HG03460 (cell line): ENCODE measurements around the gene TTLL5.

ENCODE experiments used
- ATAC-seq: cut with Tn5 transposase; IDR thresholded peaks from one replicate; pipeline ENCODE4 v1.9.1; 2021; ENCODE audit not compliant: unreplicated experiment

Gene TTLL5, protein sequence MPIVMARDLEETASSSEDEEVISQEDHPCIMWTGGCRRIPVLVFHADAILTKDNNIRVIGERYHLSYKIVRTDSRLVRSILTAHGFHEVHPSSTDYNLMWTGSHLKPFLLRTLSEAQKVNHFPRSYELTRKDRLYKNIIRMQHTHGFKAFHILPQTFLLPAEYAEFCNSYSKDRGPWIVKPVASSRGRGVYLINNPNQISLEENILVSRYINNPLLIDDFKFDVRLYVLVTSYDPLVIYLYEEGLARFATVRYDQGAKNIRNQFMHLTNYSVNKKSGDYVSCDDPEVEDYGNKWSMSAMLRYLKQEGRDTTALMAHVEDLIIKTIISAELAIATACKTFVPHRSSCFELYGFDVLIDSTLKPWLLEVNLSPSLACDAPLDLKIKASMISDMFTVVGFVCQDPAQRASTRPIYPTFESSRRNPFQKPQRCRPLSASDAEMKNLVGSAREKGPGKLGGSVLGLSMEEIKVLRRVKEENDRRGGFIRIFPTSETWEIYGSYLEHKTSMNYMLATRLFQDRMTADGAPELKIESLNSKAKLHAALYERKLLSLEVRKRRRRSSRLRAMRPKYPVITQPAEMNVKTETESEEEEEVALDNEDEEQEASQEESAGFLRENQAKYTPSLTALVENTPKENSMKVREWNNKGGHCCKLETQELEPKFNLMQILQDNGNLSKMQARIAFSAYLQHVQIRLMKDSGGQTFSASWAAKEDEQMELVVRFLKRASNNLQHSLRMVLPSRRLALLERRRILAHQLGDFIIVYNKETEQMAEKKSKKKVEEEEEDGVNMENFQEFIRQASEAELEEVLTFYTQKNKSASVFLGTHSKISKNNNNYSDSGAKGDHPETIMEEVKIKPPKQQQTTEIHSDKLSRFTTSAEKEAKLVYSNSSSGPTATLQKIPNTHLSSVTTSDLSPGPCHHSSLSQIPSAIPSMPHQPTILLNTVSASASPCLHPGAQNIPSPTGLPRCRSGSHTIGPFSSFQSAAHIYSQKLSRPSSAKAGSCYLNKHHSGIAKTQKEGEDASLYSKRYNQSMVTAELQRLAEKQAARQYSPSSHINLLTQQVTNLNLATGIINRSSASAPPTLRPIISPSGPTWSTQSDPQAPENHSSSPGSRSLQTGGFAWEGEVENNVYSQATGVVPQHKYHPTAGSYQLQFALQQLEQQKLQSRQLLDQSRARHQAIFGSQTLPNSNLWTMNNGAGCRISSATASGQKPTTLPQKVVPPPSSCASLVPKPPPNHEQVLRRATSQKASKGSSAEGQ (N-terminal part only)

DNA sequence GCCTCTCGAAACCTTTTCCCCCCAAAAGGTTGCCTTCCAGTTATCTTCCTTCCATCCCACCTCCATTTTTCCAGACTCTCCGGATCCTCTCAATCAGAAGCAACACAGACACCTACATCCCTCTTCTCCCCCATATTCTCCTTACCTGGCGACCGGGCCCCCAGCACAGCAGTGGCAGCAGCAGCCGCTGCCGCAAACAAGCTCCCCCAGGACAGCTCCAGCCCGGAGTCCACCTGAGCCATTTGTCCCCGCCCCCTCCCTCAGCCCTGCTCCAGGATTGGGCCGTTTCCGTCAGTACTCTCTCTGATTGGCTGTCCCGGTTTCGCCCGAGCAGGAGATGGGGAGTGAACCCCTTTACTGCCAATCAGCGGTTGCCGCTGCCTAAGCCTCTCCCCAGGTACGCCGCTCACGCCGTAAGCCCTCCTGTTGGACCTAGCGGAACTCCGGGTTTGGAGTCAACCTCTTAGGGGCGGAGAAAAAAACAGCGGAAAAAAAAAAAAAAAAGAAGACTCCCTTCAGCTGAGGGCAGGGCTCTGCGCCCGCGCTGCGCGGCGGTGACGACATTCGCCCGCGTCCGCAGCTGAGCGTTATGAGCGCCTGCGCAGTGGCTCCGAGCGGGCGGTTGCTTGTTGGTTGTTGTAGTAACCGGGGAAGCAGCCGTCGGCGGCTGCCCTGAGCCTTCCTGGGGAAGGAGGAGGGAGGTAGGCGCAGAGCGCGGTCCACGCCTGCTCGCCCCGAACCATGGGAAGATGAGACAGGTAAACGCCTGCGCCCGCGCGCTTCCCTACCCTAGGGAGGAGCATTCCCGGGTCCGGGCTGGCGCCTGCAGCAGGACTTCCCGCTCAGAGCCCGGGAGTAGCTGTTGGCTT is at the start of gene TTLL5, which contains the start of gene ERG28:
TTLL5 (plus strand) TSS at position 617 of the 869 bp plus-strand sequence. CDS start 1,904 bp downstream, outside the sequence.
ERG28 (minus strand) TSS at position 247 of the 869 bp plus-strand sequence. CDS start 3,374 bp downstream, outside the sequence.
- ATAC-seq = peak; percentile 95

DNA sequence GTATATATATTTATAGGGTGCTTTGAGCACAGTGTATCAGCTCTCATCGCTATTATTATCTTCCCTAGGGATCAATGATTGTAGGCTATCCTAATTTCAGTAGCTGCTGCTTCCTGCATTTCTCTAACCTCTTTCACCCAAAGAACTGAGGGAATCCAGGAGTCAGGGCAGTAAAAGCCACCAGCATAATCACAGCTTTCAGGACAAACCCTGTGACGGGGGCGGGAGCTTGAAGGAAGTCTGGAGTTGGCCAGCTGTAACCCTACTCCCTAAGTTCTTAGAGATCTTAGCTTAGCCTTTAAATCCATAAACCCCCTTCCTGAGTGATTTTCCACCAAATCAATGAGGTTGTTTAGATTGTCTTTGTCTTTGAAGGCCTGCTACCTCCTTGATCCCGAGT is 48.9 kb upstream of the TTLL5 start:
- no peak for ATAC-seq

DNA sequence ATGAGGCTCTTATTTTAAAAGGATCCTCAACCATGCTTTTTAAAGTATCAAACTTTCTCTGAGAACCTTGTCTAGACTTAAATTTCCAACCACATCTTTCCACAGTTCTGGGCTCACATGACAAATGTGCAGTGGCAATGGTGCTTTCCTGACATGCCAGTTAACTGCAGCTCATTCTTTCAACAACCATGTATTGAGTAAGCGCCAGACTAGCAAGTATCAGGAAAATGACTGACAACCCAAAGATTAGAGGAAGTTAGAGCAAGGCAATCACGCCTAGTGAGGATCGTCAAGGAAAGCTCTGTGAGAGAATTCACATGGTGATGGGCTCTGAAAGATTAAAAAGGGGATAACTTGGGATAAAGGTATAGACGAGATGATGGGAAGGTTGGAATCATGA is 46.9 kb upstream of the TTLL5 start:
- no peak for ATAC-seq

DNA sequence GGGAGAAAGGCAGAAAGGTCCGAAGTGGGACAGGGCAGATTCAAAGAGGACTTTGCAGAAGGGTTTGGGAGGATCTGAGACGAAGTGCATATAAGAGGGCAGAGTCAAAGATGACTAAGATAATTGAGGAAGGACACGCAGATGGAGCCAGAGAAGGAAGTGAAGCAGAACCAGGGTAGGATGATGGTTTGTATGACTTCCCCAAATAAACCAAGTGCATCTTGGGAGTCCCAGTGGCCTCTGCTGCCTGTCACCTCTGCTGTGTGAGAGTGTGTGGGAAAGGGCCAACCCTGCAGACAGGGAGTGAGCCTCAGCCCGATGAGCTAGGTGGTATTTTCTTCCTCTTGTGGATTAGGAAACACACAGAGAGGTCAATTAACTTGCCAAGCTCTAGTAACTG is 45.8 kb upstream of the TTLL5 start:
- ATAC-seq = no peak

DNA sequence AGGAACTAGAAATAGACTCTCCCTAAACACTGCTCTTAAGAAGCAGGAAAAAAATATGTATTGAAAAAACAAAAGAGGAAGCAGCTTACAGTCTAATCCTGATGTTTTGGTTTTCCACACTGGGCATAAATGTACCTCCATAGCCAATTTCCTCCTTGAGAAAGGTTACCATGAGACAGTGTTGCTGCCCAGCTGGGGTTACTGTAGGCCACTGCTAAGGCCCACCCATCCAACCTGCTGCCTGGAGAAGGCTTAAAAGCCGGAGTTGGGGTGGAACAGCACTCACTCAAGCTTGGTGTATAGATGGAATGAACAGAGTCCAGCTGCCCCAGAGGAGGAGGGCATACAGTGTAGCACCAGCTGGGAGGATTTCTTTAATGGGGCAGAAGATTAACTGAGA is 41.5 kb upstream of the TTLL5 start:
- ATAC-seq = no peak

DNA sequence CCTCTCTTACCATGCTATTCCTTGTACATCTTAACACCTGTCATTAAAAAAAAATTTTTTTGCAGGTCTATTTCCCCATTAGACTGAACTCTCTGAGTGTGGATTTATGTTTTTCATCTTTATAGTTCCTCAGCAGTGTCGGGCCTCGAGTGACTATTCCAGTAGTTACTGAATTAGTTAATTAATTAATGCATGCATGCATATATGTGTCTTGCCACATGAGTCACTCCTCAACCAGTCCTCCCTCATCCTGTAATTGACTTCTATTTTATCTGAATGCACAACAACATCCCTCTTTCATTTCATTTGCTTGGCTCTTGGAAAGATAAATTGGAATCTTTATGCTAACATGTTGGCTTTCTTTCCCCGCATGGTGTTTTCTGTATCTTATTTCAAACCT is 36.0 kb upstream of the TTLL5 start:
- no peak for ATAC-seq

DNA sequence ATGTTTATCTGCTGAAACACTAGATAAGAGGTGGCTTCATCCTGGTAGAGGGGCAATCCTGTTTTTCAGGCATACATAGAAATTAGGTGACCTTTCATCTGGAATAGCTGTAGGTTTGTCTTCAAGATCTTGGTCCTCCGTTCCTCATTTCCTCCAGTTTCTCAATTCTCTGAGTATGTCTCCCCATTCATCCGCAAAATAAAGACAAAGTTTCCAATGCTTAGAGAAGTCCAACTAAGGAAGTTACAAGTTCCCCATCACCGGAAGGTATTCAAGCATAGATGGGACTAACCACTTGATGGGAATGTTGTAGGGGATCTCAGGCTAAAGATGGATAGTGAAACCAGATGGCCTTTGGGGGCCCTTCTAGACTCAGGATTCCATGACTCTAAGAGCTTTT is 34.6 kb upstream of the TTLL5 start:
- ATAC-seq = no peak

DNA sequence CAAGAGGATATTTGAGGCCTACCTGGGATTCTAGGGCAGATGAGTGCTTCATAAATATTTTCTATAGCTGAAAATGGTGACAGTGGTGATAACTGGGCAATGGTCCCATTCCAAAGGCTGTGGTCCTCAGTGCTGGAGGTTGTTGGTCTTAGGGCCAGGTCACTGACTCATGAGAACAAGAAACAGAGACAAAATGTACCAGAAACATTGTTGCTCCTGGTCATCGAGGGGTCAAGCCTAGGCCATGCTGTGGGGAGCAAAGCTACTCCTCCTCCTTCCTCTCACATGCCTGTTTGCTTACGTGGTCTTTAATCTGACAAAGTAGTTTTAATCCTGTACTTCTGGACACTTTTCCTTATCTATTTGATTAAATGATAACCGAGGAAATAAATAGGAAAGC is 34.2 kb upstream of the TTLL5 start:
- no peak for ATAC-seq

DNA sequence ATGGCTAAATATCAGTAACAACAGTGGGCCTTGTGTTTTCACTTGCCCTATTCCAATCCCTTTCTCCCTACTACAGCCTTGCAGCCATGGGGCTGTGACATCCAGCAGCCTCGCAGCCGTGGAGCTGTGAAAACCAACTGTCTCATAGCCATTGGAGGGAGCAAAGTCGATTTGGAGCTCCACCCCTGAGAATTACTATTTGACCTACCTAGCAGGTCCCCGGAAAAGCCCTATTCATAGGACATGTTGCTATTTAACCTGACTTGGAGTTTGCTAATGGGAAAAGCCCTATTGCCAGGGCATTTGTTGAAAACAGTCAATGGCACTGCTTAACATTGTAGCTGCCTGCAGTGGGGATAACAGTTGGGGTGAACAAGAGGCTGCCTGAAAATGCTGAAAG is 33.6 kb upstream of the TTLL5 start:
- no peak for ATAC-seq

DNA sequence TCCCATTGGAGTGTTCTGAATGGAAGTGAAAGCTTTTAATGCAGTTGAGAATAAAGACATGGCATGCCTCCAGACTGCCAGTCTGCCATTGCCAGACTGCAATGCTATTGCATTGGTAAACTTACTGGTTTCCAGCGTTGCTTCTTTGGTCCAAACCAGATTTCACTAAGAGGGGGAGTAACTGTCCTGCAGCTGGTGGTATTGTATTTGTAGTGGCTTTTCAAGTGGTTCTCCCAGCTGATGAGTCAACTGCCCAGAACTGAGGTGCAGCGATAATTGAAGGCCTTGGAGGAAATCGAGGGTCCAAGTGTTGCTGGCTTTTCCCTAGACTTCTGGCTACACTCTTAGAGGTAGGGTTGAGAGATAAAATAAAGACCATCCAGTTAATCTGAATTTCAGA is 32.2 kb upstream of the TTLL5 start:
- no peak for ATAC-seq

DNA sequence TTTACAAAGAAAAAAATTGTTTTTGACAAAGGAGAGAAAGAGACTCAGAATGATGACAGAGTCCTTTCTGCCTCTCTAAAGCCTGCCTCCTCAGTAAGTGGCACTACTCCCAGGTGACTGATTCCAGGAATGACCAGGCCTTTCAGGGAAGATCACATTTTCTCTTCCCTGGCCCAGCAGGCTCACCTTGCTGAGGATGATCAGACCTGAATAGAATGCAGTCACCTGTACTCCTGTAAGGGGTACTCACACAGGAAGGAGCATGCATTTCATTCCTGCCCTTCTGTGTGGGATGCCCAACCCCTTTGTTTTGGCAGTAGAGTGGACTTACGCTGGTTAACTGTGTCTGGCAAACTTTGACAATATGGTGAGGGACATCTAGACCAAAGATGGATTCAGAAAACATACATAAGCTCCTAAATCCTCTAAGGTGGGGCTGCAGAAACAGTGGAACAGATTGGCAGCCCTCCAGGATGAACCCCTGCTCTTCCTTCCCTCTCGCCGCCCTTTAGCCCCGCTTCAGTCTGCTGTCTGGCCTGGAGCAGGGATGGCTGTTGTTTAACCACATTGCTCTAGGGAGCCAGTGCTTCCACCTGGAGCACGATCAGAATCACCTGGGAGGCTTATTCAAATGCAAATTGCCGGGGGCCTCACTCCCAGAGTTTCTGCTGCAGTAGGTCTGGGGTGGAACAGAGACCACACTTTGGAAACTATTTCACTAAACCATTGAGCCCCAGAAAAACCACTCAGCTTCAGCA is 30.2 kb upstream of the TTLL5 start:
- ATAC-seq = no peak

DNA sequence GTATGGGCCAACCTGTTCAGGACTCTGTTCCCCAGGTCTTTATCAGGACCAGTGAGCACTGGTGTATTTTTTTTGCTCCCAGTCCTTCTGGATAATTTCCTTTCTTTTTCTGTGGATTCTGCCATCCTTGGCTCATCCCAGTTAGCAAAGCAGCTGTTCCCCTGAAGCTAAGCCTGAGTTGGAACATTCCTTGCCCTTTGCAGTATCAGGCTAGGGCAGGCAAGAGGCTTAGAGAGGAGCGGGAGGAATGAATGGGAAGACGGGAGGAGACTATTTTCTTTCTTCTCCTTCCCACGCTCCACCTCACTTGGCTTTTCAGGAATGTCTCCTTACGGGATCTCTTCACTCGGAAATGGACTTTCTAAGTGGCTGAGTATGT is 29.6 kb upstream of the TTLL5 start:
- no peak for ATAC-seq

DNA sequence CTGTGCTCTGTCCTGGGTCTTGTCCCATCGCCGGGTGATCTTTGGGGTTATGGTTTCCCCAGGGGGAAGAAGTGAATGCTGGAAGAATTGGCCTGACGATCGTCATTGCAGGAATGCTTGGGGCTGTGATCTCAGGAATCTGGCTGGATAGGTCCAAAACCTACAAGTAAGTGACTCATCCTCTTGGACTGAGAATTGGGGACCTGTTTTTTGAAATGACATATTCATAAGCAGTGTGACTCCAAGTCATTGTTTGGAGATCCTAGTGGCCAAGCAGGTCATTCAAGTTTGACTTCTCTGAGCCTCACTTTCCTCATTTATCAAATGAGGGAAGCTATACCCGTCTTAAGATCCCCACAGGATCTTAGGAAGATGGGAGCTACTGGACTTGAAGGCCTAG is 26.2 kb upstream of the TTLL5 start:
- ATAC-seq = no peak

DNA sequence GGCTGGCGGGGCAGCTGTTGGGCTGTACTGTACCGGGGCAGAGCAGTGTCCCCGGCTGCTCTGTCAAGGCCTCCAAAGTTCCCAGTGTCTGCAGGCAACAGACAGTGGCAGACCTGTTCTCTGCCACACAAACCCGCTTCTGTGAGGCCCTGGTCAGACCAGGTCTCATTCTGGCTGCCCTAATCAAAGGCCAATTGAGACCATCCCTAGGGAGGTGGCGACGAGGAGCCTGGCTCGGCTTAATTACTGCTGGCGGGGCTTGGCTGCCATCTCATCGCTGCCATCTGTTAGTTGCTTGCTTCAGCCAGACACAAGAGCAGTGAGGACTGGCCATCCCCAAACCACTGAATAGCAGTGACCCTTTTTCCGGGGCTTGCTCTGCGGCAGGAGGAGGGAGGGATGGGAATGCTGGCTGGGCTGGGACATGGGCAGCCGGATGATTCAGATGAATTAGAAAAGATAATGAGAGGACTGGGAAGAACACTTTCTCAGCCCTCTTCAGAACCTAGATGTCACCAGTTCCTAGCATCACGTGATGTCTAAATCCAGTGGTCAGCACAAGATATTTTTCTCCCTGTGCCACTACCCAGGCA is 24.9 kb upstream of the TTLL5 start:
- no peak for ATAC-seq

DNA sequence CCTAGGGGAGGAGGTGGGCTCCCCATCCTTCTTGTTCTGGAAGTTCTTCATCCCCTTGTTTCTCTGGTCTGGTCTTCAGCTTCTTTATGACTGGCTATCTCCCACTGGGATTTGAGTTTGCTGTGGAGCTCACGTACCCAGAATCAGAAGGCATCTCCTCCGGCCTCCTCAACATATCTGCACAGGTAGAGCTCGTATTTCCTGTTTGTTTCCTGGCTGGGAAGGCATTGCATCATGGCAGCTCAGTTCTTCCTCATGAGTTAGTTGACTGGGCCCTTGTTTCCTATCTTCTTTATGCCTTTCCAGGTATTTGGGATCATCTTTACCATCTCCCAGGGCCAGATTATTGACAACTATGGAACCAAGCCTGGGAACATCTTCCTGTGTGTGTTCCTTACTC is 20.2 kb upstream of the TTLL5 start:
- no peak for ATAC-seq

DNA sequence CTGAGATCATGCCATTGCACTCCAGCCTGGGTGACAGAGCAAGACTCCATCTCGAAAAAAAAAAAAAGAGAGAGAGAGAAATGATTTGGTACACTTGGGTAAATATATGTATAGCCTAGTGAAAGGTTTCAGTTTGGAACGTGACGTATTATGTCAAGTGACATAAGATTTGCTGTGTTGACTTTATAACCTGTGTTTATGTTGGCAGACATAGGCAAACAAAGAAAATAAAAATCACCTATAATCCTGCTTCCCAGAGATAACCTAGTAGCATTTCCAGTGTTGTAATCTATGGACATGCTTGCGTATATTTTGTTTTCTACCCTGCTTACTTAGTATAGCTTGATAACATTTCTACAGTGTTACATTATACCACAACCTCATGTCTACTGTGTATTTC is 17.1 kb upstream of the TTLL5 start:
- no peak for ATAC-seq

DNA sequence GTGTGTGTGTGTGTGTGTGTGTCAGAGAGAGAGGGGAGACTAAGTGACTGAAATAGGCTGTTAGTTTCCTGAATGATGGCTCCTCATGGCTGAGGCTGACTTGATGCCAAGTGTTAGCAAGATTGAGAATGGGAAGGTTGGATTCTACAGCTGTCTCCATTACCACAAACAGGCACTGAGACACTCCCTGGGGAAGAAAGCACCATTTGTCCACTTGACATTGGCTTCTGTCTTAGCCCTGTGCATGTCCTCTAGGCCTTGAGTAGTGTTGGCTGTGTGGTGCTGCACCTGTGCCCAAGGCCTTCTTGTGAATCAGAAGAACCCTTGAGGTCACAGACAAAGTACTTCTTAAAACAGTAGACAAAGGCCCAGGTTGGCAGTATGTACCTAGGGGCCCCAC is 16.0 kb upstream of the TTLL5 start:
- no peak for ATAC-seq

DNA sequence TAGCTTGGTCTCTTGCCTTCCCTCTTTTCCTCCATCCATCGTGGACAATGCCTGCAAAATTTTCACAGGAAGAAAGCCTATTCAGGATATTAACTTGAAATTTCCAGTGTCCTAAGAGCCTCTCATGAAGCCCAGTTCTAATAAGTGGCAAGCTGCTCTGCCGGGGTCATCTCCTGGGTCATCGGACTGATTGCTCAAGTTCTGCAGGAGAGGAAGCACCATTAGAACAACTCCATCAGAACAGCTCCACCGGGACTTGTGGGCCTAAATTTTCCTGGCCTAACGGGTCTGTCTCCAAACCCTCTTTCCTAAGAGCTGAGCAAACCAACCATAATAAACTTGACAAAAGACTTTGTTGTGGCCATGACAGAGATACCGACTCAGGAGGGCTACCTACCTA is 14.3 kb upstream of the TTLL5 start:
- no peak for ATAC-seq

DNA sequence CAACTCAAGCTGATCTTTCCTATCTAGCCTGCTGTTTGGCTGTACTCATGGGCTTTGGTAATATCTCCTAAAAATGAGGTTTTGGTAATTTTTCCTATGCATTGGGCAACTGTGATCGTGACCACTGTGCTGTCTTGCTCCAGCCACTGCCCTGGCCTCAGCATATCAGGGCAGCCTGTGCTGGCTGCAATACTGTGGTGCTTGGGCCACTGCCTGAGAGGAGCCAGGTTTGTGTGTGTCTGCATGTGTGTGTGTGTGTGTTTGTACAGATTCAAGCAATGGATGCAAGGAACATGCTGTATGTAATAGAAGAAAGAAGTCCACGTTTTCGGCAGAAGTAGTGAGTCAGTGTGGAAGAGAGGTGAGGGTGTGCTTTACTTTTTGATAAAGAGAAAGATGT is 13.4 kb upstream of the TTLL5 start:
- no peak for ATAC-seq
